DOHH2 (cell line): ENCODE data around the gene FXYD1.

Source experiments
- H3F3A ChIP-seq: fragments of 200-600 bp; sonication (generic), shearing (Covaris generic); 2 replicates; pipeline ENCODE4 v1.6.0; 2016; ENCODE audit warnings: antibody characterized with exemption, mild to moderate bottlenecking; ENCODE audit not compliant: control insufficient read depth, insufficient read depth
- H3K27ac ChIP-seq: fragments of 200-600 bp; sonication (generic); 2 replicates; pipeline ENCODE4 v1.5.1; 2014; ENCODE audit warnings: low read depth, mild to moderate bottlenecking, low read length, moderate library complexity
- H3K27me3 ChIP-seq: fragments of 200-600 bp; sonication (generic); 2 replicates; pipeline ENCODE4 v1.6.1; 2014; ENCODE audit warnings: mild to moderate bottlenecking, low read length, mixed read lengths; ENCODE audit not compliant: control insufficient read depth
- H3K36me3 ChIP-seq: fragments of 200-600 bp; sonication (generic); 2 replicates; pipeline ENCODE4 v1.6.1; 2014; ENCODE audit warnings: mild to moderate bottlenecking, low read length, moderate library complexity, mixed read lengths; ENCODE audit not compliant: control insufficient read depth
- H3K4me1 ChIP-seq: fragments of 200-600 bp; sonication (generic); 2 replicates; pipeline ENCODE4 v1.6.1; 2014; ENCODE audit warnings: mild to moderate bottlenecking, low read length, mixed read lengths; ENCODE audit not compliant: control insufficient read depth
- H3K4me2 ChIP-seq: fragments of 200-600 bp; sonication (generic); 2 replicates; pipeline ENCODE4 v1.6.0; 2014; ENCODE audit warnings: mild to moderate bottlenecking, low read length, moderate library complexity
- H3K4me3 ChIP-seq: fragments of 200-600 bp; sonication (generic); 2 replicates; pipeline ENCODE4 v1.5.1; 2014; ENCODE audit warnings: mild to moderate bottlenecking, low read length, mixed read lengths
- H3K79me2 ChIP-seq: fragments of 200-600 bp; sonication (generic); 2 replicates; pipeline ENCODE4 v1.6.1; 2014; ENCODE audit warnings: mild to moderate bottlenecking, low read length, mixed read lengths; ENCODE audit not compliant: control insufficient read depth
- H3K9me2 ChIP-seq: fragments of 200-600 bp; sonication (generic); replicated peaks from 2 replicates; pipeline ENCODE4 v1.6.1; 2014; ENCODE audit warnings: mild to moderate bottlenecking, low read length, mixed read lengths; ENCODE audit not compliant: control insufficient read depth
- H3K9me3 ChIP-seq: fragments of 200-600 bp; sonication (generic); 2 replicates; pipeline ENCODE4 v1.6.1; 2014; ENCODE audit warnings: antibody characterized with exemption, low read length, mixed read lengths; ENCODE audit not compliant: control insufficient read depth, insufficient read depth
- H4K20me1 ChIP-seq: fragments of 200-600 bp; sonication (generic); 2 replicates; pipeline ENCODE4 v1.6.0; 2014; ENCODE audit warnings: low read depth, mild to moderate bottlenecking, antibody characterized with exemption, low read length, moderate library complexity; ENCODE audit not compliant: control insufficient read depth, insufficient read depth
- CTCF ChIP-seq: fragments of 200-600 bp; sonication (generic); IDR thresholded peaks from one replicate; pipeline ENCODE4 v1.5.1; 2014; ENCODE audit warnings: antibody characterized with exemption, mild to moderate bottlenecking, low read depth, low read length; ENCODE audit not compliant: poor library complexity, severe bottlenecking
- EZH2phosphoT487 ChIP-seq: fragments of 200-600 bp; sonication (generic); IDR thresholded peaks from 2 replicates; pipeline ENCODE4 v1.6.1; 2017; ENCODE audit warnings: borderline replicate concordance, mild to moderate bottlenecking, antibody characterized with exemption, low read length, moderate library complexity, mixed read lengths

Gene FXYD1

GRCh38 chr19:35106291-35106583 lies 32.4 kb upstream of the FXYD1 start:
- no peaks in the 10 kb centered on the region for H3K4me1 ChIP-seq
- H4K20me1 ChIP-seq: no peaks in the 10 kb centered on the region
- no peaks in the 10 kb centered on the region for H3K79me2 ChIP-seq
- TF ChIP-seq EZH2phosphoT487 (no peak), CTCF (no peak)
- peaks cover 4% of the 10 kb centered on the region for H3F3A ChIP-seq
- no peak overlapping the region for H3K4me3 ChIP-seq
- H3K4me2 ChIP-seq: no peak overlapping the region
- no peak overlapping the region for H3K27ac ChIP-seq
- H3K36me3 ChIP-seq: no peaks in the 10 kb centered on the region
- H3K9me2 ChIP-seq: no peaks in the 10 kb centered on the region
- H3K9me3 ChIP-seq: peaks cover 8% of the 10 kb centered on the region; the same call in 1 of the 2 replicates
- no peaks in the 10 kb centered on the region for H3K27me3 ChIP-seq

GRCh38 chr19:35106898-35107541 lies 31.6 kb upstream of the FXYD1 start:
- Histone ChIP-seq H3K4me1 (no peaks in the 10 kb centered on the region), H3K4me3 (no peak overlapping the region), H3K9me3 (peaks cover 8% of the 10 kb centered on the region; the same call in 1 of the 2 replicates), H3K36me3 (no peaks in the 10 kb centered on the region), H3F3A (peaks cover 4% of the 10 kb centered on the region), H3K4me2 (no peak overlapping the region), H3K9me2 (no peaks in the 10 kb centered on the region), H3K27me3 (no peaks in the 10 kb centered on the region), H3K27ac (no peak overlapping the region), H4K20me1 (no peaks in the 10 kb centered on the region), H3K79me2 (no peaks in the 10 kb centered on the region)
- TF ChIP-seq EZH2phosphoT487: no peak
- TF ChIP-seq CTCF: no peak

GRCh38 chr19:35107545-35107944 lies 31.1 kb upstream of the FXYD1 start:
- no peak overlapping the region for H3K4me3 ChIP-seq
- peaks cover 4% of the 10 kb centered on the region for H3F3A ChIP-seq
- H3K27me3 ChIP-seq: no peaks in the 10 kb centered on the region
- H3K9me3 ChIP-seq: peaks cover 8% of the 10 kb centered on the region; the same call in 1 of the 2 replicates
- TF ChIP-seq CTCF: no peak
- TF ChIP-seq EZH2phosphoT487: no peak
- H3K4me2 ChIP-seq: no peak overlapping the region
- no peaks in the 10 kb centered on the region for H3K36me3 ChIP-seq
- no peaks in the 10 kb centered on the region for H4K20me1 ChIP-seq
- H3K9me2 ChIP-seq: no peaks in the 10 kb centered on the region
- no peaks in the 10 kb centered on the region for H3K4me1 ChIP-seq
- no peak overlapping the region for H3K27ac ChIP-seq
- H3K79me2 ChIP-seq: no peaks in the 10 kb centered on the region
